NCI-H774 (cell line): ENCODE measurements around the gene SELENOO.
A peak's percentile ranks its signal among the peaks of the same experiment; 100 is the strongest.

Experiments
- DNase-seq: peaks from one replicate; lab custom pipeline; 2025; lab: John Stamatoyannopoulos, UW

The SELENOO gene

GRCh38 chr22:50185375-50186087, 15.3 kb upstream of the SELENOO start, which contains the start of gene TRABD:
Gene TRABD, plus strand, starts transcription at chr22:50185913. Its CDS starts 7,148 bp downstream, at chr22:50193061.
- peak; percentile 73 for DNase-seq

DNA sequence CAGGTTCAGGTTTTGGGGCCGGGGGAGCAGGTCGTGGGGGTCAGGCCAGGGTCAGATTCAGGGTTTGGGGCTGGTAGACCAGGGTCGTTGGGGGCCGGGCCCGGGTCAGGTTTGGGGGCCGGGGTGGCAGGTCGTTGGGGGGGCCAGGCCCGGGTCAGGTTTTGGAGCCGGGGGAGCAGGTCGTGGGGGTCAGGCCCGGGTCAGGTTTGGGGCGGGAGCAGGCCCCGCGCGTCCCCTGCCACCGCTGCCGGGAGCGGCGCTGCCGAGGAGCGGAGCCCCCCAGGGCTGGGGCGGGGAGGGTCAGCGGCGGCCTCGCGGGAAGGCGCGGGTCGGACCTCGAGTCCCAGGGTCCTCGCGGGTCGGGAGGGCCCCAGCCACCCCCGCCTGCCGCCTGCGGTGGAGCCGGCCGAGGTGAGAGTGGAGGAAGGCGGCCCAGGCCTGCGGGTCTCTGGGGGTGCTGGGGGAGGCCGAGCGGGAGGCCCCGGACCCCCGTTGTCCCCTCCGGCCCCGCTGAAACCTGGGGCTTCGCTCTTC, 14.6 kb upstream of the SELENOO start:
- DNase-seq, result no peak

DNA sequence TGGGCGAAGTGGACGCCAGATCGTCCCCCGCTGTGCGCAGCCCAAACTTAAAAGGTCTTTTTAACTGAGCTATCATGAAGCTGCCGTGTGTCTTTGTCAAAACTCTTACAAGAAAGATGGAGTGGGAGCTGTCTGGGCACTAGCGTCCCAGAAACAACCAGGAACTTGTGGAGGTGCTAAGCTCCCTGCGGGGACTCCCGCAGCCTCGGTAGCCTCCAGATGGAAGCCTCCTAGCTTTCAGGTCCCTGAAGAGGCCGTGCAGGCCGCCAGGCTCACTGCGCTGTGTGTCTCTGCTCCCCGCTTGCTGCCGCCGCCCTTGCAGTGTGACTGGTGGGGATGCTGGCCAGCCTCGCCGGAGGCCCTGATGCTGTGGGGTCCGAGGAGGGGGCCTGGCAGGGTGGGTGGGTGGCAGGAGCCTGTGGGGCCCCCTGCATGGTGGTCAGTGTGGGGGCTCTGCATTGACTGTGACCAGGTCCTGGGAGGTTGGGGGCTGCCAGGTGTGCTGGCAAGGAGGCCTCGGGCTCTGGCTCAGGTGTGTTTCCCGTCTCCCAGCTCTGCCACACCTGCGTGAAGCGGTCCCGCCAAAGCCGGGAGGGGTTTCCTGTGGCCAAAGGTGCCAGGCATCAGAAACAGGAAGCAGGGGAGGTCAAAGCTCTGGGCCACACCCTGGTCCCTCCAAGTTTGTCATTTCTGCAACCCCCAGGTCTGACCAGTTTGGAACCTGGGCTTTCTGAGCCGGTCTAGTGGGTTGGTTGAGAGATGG, 13.9 kb upstream of the SELENOO start:
- no peak for DNase-seq

DNA sequence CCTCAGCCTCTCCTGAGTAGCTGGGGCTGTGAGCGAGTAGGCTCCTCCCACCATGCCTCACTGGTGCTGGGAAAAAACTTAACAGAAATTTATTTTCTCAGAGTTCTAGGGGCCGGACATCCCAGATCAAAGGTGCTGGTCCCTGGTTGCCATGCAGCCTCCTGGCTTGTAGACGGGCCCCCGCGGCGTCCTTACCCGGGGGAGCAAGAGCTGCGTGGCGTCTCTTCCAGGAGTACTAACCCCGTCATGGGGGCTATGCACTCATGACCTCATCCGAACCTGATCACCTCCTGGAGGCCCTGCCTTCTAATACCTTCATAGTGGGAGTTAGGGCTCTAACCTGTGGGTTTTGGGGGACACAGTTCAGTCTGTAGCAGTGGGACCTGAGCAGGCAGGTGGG, 12.5 kb upstream of the SELENOO start:
- no peak for DNase-seq

- no peak for DNase-seq
Observed at GRCh38 chr22:50189184-50189848, 11.5 kb upstream of the SELENOO start.

GRCh38 chr22:50189849-50190181, 11.0 kb upstream of the SELENOO start:
- DNase-seq, result no peak

DNA sequence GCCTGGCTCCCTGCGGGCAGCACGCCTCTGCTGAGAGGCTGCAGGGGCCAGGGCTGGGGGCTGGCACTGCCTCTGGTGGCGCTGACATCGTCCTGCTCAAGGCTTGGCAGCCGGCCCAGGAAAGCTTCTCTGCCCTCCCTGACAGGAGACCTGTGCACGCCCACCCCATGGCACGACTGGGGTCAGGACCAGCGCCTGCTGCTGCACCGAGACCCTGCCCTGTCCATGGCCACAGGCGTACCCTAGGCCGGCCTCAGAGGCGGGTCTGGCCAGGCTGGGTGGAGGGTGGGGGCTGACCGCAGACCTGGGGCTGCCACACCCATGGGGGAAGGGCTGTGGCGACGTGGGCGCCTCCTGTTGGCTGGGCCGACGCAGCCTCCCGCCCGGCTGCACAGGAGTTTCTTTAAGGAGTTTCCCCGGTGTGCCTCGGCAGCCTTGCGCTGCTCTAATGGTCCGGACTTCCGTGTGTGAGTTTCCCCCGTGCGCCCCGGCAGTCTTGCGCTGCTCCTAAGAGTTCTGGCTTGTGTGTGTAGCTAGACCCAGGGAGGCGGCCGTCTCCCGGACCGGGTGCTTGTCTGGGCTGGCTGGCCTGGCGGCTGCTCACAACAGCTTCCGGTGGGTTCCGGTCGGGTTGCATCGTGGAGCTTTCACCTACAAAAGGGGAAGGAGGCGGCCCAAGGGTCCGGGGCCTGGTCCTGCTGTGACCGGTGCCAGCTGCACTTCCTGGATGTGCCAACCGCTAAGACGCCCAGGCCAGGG, 10.4 kb upstream of the SELENOO start:
- DNase-seq, result no peak

DNA sequence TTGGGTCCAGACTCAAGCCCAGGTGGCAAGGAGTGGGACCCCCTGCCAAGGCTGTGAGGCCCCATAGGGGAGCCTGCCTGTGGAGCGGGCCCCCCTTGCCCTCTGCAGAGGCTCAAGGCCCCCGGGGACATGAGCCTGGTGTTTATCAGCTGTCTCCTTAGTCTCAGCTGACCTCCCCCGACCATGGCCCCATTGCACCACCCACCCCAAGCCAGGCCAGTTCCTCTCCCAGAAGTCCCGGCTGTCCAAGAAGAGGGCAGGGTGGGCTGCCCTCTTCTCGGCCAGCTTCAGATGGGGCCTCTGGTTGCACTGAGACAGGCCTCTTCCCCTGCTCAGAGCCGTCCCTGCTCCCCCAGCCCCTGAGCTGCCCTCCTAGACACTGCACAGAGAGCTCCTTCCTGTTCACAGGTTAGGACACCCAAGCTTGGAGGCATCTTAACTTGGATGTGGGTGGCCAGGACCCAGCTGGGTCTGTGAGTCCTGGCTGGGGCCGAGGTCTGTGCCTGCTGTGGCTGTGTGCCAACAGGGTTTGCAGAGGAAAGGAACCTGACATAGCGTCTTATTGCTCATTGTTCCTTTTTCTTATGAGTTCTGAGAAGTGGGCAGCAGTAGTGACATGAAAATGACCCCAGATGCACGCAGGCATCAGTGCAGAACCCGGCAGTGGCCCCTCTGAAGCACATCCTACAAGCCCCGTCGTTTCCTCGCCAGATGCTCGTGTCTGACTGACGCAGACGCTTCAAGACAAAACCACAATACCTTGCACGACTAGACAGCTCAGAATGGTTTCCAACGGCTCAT, 9.7 kb upstream of the SELENOO start:
- no peak for DNase-seq

GRCh38 chr22:50192436-50193204, 8.2 kb upstream of the SELENOO start:
- DNase-seq, result no peak

- no peak for DNase-seq
Observed at GRCh38 chr22:50193621-50194020, 7.2 kb upstream of the SELENOO start.

DNA sequence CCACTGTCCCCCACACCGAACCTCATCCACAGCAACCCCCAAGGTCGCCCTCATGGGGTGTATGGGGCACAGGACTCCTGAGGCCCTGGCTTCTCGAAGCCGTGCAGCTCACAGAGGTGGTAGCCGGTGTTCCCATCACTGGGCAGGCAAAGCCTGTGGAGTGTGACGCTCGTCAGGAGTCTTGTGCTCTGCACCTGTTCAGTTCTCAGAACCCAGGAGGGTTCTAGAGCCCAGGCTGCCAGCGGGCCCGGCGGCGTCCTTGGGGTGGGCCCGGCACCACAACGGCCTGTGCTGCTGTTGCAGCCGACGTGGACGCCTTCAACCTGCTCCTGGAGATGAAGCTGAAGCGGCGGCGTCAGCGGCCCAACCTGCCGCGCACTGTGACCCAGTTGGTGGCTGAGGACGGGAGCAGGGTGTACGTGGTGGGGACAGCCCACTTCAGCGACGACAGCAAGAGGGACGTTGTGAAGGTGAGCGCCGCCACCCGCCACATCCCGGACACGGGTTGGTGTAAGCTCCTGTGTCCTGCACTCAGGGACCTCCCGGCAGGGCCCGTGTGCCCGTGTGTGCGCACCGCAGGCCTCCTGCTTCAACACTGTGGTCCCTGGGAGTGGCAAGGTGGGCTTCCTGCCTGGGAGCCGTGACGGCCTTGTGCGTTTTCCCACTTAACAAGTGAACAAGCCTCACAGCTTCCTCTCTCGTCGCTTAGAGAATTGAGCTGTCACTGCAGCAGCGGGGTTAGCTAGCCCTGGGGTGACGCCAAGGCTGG, 6.6 kb upstream of the SELENOO start:
- no peak for DNase-seq

GRCh38 chr22:50196256-50196655, 4.6 kb upstream of the SELENOO start:
- DNase-seq, result no peak

DNA sequence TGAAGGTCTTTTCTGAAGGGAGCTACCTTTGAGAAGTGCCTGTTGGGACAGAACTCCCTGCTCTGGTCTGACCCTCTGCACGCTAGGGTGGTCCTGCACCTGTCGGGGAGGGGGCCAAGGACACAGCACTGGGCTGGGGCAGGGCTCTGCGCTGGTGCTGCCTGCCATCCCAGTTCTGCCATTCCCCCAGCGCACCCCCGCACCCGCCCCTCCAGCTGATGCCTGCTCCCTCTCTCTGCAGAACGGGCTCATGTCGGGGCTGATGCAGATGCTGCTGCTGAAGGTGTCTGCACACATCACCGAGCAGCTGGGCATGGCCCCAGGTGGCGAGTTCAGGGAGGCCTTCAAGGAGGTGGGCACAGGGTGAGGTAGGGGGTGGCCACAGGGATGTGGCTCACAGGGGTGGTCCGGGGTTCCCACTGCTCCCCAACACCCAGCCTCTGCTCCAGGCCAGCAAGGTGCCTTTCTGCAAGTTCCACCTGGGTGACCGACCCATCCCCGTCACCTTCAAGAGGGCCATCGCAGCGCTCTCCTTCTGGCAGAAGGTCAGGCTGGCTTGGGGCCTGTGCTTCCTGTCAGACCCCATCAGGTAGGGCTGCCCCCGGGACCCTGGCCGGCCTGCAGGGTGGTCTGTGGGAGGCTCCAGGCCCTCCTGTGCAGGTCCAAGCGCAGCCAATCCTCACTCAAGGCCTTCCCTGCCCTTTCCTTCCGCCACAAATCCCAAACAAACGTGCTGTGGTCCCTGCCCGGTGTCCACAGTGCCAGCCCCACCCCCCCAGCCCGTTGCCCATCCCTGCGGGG, 3.6 kb upstream of the SELENOO start:
- DNase-seq, result no peak

GRCh38 chr22:50197856-50198623, 2.8 kb upstream of the SELENOO start:
- no peak for DNase-seq

DNA sequence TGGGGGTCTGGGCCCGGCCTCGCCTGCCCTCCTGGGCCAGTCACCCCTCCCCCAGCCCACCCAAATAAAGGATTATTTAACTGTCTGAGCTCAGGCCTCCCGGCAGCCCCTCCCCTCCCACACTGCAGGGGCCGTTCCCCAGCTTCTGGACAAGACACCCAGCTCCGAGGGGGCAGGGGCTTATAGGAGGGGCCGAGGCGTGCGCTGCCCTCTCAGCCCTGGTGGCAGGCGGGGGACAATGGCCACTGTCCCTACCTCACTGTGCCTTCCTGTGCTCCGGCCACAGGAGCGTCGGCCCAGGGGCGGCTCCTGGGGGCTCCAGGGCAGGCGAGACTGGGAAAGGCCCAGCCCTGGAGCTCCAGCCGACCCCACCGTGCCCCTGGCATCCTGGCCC, 2.2 kb upstream of the SELENOO start:
- no peak for DNase-seq

GRCh38 chr22:50199251-50199721, 1.5 kb upstream of the SELENOO start:
- DNase-seq, result no peak

GRCh38 chr22:50199829-50200460, 866 bp upstream of the SELENOO start:
- no peak for DNase-seq
